HuH-7.5 (cell line): Measurements from ENCODE around the gene TTLL3.
"Not testable (repeated sequence)": the region's sequence is repeated elsewhere in the genome, so short reads cannot be mapped to it uniquely, and the experiment has no call there.

Experiments used
- DNase-seq: peaks from one replicate; pipeline ENCODE4 v3.0.0; 2011; ENCODE audit warnings: low spot score

TTLL3 gene, protein sequence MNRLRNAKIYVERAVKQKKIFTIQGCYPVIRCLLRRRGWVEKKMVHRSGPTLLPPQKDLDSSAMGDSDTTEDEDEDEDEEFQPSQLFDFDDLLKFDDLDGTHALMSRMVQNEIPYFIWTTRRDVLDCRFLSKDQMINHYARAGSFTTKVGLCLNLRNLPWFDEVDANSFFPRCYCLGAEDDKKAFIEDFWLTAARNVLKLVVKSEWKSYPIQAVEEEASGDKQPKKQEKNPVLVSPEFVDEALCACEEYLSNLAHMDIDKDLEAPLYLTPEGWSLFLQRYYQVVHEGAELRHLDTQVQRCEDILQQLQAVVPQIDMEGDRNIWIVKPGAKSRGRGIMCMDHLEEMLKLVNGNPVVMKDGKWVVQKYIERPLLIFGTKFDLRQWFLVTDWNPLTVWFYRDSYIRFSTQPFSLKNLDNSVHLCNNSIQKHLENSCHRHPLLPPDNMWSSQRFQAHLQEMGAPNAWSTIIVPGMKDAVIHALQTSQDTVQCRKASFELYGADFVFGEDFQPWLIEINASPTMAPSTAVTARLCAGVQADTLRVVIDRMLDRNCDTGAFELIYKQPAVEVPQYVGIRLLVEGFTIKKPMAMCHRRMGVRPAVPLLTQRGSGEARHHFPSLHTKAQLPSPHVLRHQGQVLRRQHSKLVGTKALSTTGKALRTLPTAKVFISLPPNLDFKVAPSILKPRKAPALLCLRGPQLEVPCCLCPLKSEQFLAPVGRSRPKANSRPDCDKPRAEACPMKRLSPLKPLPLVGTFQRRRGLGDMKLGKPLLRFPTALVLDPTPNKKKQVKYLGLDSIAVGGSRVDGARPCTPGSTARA

DNA sequence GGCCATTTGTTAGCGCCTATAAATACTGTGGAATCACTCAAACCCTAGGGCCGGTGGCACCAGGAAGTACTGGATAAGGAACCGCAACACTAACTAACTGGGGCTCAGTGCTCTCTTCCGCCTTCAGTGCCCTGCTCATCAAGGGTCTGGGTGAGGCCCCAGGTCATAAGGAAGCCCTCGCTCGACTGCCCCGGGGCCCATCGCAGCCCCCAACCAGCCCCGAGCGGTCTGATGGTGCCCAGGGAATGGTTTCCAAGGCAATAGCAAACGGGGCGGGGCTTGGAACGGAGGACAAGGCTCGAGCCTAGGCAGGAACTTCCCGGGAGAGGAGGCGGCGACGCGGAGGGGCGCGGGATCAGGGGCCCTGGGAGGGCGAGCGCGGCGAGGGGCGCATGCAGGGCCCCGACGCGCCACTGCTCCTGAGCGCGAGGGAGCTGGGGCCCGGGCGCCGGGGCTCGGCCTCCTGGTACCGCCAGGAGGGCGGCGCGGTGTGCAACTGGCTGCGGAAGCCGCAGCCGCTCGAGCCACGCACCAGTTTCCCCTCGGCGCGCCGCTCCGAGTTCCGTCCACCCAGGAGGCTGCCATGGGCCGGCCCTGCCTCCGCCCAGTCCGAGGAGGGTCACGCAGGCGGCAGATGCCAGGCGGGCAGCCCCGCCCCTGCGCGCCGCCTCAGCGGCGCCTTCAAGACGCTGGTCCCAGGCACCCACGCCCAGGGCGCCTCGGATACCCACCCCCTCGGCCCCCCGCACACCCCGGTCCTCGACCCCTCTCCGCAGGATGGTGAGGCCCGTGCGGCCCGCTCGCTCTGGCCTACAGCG, at the start of gene TTLL3:
Gene TTLL3, plus strand, starts transcription at position 648 of the 818 bp plus-strand sequence. CDS start 400 bp downstream, outside the sequence.
- peak; percentile 88 for DNase-seq

DNA sequence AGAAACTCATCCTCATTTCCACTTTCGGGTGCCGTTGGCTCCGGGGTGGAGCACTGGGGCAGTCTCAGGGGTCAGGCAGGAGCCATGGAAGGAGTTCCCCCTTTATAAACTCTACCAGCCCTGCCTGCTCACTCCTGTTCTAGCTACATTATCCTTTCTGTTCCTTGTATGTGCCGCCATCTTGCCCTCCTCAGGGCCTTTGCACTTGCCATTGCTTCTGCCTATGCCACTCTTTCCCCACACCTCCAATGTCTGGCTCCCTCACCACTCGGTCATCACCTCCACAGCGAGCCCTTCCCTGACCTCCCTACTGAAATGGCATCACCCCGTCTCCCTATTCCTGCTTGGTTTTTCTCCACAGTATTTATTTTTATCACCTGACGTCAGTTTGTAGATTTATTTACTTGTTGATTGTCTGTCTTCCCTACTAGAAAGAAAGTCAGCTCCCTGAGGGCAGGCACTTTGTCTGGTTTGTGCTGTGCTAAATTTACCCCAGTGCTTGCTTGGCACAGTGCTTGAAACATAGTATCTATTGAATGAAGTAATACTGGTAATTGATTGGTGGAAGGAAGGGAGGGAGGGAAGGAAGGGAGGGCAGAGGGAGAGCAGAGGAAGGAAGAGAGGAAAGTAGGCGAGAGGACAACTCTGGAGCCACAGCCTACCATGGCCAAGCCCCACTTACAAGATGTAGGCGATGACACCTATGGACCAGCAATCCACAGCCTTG, 49.1 kb upstream of the TTLL3 start:
- no peak for DNase-seq

DNA sequence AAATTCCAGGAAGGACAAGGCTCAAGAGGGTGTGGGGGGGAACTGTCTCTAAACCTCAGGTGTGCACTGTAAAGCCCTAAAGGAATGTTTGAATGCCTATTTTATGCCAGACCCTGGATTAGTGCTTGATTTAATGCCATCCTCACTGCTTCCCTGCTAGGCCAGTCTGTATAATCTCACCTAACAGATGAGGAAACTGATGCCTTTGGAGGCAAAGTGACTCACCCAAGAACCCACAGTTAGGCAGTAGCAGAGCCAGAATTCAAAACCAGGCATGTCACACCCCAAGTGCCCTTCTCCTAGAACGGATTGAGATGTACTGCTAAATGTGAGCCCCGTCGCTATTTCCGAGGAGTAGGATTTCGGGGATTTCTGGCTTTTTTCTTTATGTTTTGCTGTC, 48.1 kb upstream of the TTLL3 start:
- DNase-seq: no peak

DNA sequence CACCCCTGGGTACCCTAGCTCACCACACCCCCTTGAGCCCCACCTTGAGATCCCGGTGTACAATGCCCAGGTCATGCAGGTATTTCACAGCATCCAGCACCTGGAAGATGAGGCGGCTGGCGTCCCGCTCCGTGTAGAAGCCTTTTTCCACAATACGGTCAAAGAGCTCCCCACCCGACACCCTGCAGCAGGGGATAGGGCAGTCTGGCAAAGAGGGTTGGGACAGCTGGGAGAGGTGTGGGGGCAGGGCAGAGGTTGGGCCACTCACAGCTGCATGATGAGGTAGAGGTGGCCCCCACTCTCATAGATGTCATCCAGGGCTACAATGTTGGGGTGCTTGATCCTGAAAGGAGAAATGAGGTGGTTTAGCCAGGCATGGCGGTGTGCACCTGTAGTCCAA, 47.2 kb upstream of the TTLL3 start:
- no peak for DNase-seq

DNA sequence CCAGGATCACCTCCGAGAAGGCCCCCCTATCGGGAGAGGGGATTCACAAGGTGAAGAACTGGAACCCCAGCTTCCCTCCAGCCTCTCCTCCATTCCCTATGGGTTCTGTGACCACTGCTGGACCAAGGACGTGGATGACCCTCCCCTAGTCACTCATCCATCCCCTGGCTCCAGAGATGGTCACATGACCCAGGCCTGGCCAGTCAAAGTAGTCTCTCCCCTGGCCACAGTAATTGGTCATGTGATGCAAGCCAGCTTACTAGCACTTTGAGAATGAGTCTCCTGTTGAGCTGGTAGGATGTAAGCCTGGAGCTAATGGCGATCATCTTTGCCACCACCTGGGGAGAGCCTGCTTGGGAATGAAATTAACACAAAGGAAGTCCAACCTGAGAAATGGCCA, 44.2 kb upstream of the TTLL3 start:
- DNase-seq: no peak

DNA sequence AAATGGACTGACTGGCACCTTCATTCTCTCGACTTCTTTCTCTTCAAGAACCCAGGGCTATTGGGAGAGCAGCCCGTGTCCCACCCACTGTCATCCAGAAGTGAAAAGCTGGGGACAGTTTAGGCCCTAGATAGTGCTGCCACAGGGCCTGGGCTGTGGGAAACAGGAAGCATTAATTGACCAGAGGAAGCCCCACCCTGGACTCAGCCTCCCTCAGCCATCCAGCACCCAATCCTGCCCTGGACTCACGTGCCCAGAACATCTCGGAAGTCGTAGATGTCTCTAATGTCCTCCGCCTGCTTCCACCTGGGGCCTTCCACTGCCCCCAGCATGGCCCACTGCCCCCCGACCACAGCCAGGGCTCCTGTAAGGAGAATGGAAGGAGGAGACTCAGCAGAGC, 42.6 kb upstream of the TTLL3 start:
- no peak for DNase-seq

DNA sequence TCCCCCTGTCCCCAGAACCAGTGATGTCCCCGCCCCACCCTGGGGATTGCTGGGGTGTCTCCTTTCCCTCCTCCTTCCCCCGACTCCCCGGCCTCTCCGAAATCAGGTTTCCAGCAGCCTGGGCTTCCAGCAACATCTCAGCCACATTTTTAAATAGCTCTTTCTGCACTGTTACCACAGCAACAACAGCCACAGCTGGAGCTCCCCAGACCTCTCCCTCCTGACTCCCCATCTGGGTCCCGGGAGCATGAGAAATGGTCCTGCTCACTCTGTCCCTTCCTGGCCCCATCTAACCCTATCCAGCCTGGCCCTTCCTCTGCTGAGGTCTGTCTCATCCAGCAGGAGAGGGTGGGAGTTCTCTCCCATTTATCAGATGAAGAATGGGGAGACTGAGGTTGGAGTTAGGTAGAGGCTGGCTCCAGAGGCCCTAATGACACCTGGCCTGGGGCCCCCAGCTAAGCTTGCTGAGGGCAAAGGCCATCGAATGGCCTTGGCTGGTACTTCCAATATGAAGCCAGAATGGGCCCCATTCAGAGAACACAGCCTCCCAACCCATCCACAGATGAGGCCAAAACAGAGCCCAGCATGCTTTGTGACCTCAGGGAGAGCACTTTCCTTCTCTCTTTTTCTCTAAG, 41.8 kb upstream of the TTLL3 start:
- no peak for DNase-seq

DNA sequence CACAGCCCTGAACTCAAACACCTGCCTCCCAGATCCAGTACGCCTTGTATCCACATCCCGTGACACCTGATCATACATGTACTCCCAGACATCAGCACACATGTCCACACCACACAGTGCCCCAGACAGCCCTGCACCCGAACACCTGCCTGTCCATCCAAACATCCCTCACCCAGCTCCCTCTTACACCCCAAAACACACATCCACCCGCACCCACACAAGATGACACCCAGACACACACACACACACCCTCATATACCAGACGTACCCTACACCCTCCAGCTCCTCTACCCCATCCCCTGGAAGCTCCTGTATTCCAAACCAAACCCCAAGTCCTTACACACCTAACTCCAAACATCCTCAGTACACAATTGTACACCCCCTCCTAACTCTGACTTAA, 41.0 kb upstream of the TTLL3 start:
- DNase-seq: no peak

DNA sequence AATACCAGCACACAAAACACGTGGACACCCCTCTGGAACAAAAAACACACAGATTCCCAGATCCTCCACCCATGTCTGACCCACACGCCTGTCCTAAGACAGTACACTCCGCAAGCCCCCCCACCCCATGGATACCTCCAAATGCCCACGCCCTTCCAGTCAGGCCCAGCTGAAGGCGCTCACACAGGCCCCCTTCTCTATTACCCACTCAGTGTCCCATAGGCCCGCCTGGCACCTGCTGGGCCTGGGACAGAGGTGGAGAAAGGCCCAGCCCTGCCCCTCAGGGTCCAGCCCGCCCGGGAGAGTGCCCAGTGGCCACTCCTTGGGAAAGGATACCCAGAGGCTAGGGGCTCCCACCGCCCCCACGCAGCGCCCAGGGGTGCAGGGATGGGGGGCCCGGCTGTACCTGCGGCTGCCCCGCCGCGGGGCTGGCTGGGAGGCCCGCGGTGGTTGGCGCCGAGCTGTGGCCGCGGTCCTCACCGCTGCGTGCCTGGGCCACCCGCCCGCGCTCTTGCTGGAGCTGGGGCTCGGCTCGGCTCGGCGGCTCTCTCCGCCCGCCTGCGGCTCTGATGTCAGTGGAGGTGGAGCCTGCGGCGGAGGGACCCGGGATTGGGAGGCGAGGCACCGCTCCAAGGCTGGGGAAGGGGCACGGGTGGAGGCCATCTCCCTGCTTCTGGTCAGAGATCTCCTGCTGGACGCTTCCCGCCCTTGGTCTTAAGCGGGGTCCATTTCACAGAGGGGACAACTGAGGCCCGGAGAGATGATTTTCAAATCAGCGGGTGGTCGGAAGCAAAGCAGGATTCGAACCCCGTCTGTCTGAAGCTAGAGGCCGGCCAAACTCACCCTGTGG, 40.4 kb upstream of the TTLL3 start, which contains the start of gene CAMK1:
Gene CAMK1, minus strand, starts transcription at position 522 of the 850 bp plus-strand sequence. CDS start 2,198 bp downstream, outside the sequence.
- DNase-seq: peak; percentile 96

DNA sequence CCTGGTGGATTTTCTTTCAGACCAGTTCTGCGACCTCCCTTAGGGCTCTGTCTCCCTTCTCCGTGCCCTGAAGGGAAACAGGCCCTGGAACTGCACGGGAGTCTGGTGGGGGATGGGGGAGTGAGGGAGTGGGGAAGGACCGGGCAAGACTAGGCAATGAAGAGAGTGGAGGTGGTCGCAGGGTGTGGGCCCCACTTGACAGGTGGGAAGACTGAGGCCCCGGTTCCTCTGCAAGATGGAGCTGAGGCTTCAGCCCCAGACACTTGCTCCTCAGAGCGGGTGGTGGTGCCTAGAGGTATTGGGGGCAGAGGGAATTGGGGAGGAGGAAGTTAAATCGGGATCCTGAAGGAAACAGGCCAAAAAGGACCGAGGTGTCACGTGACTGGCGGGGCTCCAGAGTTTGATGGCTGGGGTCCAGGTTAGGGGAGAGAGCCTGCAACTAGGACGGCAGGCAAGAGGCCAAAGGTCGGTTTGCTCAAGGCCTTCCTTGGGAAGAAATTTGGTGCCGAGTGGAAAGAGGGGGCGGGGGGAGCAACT, 39.7 kb upstream of the TTLL3 start:
- peak; percentile 94 for DNase-seq

DNA sequence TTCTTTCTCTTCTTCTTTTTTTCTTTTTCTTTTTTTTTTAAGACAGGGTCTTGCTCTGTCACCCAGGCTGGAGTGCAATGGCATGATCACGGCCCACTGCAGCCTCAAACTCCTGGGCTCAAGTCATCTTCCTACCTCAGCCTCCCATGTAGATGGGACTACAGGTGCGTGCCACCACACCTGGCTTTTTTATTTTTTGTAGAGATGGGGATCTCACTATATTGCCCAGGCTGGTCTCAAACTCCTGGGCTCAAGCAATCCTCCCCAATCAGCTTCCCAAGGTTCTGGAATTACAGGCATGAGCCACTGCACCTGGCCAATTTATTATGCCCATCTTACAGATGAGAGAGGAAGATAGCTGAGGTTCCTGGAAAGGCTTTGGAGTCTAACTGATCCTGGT, 39.1 kb upstream of the TTLL3 start:
- DNase-seq: not testable (repeated sequence)

DNA sequence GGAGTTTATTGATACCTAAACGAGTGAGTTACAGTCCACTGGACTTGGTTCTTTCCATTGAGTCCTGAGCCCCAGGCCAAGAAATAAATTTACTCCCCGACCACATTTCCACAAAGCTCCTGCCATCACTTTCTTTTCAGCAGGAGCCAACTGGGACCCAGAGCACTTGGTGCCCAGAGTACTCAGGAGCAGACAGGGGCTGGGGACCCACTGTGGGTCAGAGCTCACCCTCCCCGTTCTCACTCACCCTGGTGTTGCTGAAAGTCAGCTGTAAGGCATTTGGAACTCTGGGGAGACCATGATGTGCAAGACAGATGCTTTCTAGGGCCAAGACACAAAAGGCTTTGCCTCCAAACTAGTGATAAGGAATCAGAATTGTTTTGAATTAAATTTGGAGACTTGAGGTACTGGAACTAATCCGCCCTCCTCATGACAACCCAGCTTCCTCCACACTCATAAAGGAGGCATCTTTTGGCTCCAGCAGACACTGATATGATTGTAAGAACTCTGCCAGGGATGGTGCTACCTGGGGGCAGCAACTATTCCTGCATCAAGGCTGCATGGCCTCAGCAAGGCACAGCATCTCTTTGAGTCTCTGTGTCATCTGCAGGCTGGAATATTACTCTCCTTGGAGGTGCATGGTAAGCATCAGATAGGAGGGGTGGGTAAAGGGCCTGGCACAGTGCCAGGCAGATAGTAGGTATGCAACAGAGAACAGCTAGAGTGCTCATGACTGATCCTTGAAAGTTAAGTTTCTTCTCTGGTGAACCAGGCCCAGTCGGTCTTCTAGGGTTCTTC, 33.0 kb upstream of the TTLL3 start:
- DNase-seq: no peak

DNA sequence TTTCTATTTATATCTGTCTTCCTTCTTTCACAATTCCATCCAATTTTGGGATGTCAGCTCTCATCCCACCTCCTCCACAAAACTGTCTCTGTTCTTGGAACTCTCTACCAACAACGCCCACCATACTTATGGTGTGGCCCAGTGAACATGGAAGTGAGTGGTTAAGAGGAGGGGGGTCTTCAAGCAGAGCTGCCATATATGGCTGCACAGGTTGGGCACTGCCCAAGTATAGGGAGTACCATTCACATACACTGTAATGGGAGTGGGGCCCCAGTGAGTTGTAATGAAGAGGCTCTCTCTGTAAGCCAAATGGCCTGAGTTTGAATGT, 32.4 kb upstream of the TTLL3 start:
- DNase-seq: no peak

DNA sequence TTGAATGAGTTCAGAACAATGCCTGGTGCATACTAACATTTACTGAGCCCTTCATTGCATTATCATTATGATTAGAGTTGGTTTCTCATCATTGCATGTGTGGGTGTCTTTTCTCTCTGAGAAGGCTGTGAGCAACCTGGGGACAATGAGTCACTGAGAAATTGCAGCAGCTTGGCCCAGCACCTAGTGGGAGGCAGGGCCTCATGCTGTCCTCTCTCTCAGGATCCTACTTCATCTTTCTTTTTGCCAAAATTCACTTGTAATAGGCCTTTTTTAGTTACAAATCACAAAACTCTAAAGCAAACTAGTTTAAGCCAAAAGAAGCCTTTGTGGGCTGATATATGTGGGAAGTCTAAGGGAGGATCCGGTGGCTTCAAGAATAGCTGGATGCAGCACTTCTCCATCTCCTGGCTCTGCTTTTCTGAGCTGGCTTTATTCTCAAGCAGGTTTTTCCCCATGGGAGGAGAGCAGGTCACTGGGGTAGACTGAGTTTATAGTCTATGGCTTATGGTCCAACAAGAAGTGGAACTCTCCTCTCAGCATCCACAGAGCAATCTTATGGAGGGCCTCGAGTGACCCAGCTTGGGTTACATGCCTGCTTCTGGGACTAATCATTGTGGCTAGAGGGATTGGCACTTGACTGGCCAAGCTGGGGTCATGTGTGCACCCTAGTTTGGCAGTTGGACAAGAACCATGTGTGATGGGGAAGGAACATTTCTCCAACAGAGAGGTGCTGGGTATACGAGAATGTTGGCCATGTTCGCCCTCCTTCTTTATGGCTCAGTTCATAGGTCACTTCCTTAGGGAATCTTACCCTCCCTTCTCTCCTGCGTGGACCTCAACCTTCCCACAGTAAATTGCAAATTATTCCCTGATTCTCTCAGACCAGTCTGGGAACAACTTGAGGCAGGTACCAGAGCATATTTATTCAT, 31.7 kb upstream of the TTLL3 start:
- no peak for DNase-seq

DNA sequence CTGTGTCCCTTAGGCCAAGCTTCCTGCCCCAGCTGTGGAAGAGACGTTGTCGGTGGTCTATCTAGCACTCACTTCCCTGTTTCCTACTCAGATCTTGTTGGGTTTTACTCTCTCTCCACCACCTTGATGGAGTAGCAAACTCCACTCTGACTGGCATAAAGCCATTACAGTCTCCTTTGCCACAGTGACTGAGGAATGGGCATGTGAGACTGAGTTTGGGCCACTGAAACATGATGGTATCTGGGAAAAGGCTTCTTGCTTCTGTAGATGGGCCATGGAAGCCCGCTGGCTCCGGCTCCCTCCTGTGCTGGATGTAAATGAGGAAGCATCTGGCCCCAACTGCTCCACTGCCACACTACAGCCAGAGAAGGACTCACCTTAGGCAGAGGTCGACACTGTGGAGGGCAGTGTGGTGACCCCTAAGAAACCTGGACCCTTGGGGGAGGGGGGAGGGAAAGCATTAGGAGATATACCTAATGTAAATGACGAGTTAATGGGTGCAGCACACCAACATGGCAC, 30.9 kb upstream of the TTLL3 start:
- DNase-seq: no peak

DNA sequence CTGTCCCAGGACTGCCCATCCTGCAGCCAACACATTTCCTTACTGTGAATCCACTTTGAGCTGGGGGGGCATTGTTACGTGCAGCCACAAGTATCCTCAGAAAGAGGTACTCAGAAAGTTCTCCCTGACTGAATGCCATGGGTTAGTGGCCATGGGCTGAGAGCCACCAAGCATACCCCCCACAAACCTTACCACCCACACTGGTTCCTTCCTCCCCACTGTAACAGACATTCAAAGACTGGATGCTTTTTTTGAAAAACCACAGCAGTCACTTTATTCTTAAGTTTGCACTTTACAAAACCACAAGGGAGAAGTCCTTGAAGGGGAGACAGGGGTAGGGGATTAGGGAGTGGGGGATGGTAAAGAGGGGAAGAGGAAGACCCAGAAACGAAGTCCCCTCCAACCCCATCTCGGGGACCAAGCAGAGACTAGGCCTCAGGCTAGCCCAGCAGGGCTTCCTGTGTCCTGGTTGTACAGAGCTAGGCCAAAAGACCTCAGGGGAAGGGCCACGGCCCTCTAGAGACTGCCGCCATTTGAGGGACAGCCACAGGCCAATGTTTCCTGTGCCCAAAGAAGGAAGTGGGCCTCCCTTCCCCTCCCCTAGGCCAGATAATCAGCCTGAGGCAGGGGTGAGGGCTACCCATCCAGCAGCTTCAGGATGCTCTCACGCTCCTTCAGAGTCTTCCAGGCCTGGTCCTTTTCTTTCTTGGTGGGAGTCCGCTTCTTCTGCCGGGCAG, 30.2 kb upstream of the TTLL3 start:
- DNase-seq: no peak

DNA sequence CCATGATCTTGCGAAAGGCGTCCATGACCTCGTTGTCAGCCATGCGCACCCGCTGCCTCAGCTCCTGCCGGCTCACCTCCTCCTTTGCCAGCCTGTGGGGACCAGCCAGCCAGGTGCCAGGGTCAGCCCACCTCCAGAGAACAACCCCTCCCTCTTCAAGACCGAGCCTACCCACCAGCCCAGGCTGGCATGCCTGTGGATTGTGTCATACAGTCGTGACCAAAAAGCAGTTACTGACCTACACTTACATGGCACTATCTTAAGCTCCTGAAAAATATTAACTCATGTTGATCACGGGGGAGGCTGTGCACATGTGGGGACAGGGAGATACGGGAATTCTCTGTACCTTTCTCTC, 29.6 kb upstream of the TTLL3 start:
- no peak for DNase-seq
